Measurements from ENCODE around the gene CDK11A.
"Not testable (repeated sequence)": the region's sequence is repeated elsewhere in the genome, so short reads cannot be mapped to it uniquely, and the experiment has no call there.

CDK11A gene

GRCh38 chr1:1755426-1755825, 31.3 kb upstream of the CDK11A start:
- FAIRE-seq (no peak), DNase-seq (ENCODE audit: extremely low spot score, insufficient read length, low read depth) (no peak)

- FAIRE-seq (no peak), DNase-seq (ENCODE audit: extremely low spot score, insufficient read length, low read depth) (no peak)
Measured at GRCh38 chr1:1754051-1754815, 30.1 kb upstream of the CDK11A start.

- no peak for FAIRE-seq
- no peak for DNase-seq (ENCODE audit: extremely low spot score, insufficient read length, low read depth)
Measured at GRCh38 chr1:1753607-1754005, 29.4 kb upstream of the CDK11A start.

GRCh38 chr1:1752636-1753606, 28.8 kb upstream of the CDK11A start:
- FAIRE-seq (no peak), DNase-seq (ENCODE audit: extremely low spot score, insufficient read length, low read depth) (no peak)

GRCh38 chr1:1752190-1752589, 28.0 kb upstream of the CDK11A start:
- FAIRE-seq: no peak
- DNase-seq (ENCODE audit: extremely low spot score, insufficient read length, low read depth): no peak

- FAIRE-seq; DNase-seq (ENCODE audit: extremely low spot score, insufficient read length, low read depth): not testable (repeated sequence)
Measured at GRCh38 chr1:1749941-1750340, 25.8 kb upstream of the CDK11A start.

- DNase-seq (ENCODE audit: extremely low spot score, insufficient read length, low read depth) (no peak), FAIRE-seq (no peak)
Measured at GRCh38 chr1:1748686-1749321, 24.6 kb upstream of the CDK11A start.

GRCh38 chr1:1746566-1746909, 22.4 kb upstream of the CDK11A start:
- not testable (repeated sequence) for DNase-seq (ENCODE audit: extremely low spot score, insufficient read length, low read depth)
- peak; percentile 98 for FAIRE-seq

GRCh38 chr1:1745651-1746565, 21.8 kb upstream of the CDK11A start:
- not testable (repeated sequence) for DNase-seq (ENCODE audit: extremely low spot score, insufficient read length, low read depth); FAIRE-seq

GRCh38 chr1:1742529-1742928, 18.4 kb upstream of the CDK11A start:
- DNase-seq (ENCODE audit: extremely low spot score, insufficient read length, low read depth); FAIRE-seq: not testable (repeated sequence)

GRCh38 chr1:1741013-1741412, 16.9 kb upstream of the CDK11A start:
- FAIRE-seq; DNase-seq (ENCODE audit: extremely low spot score, insufficient read length, low read depth): not testable (repeated sequence)

- DNase-seq (ENCODE audit: extremely low spot score, insufficient read length, low read depth); FAIRE-seq: not testable (repeated sequence)
Measured at GRCh38 chr1:1738799-1739337, 14.7 kb upstream of the CDK11A start.

- DNase-seq (ENCODE audit: extremely low spot score, insufficient read length, low read depth): not testable (repeated sequence)
- peak; percentile 94 for FAIRE-seq
Measured at GRCh38 chr1:1737675-1738590, 13.8 kb upstream of the CDK11A start.

- FAIRE-seq: no peak
- DNase-seq (ENCODE audit: extremely low spot score, insufficient read length, low read depth): no peak
Measured at GRCh38 chr1:1732381-1732780, 8.2 kb upstream of the CDK11A start.

- FAIRE-seq: no peak
- DNase-seq (ENCODE audit: extremely low spot score, insufficient read length, low read depth): no peak
Measured at GRCh38 chr1:1730870-1731269, 6.7 kb upstream of the CDK11A start.

GRCh38 chr1:1730230-1730629, 6.1 kb upstream of the CDK11A start:
- not testable (repeated sequence) for DNase-seq (ENCODE audit: extremely low spot score, insufficient read length, low read depth); FAIRE-seq

- not testable (repeated sequence) for DNase-seq (ENCODE audit: extremely low spot score, insufficient read length, low read depth); FAIRE-seq
Measured at GRCh38 chr1:1729116-1729816, 5.1 kb upstream of the CDK11A start.

Data from GM18507 (cell line).